Karpas-422 (cell line): ENCODE measurements around the gene OSCP1. TPM values are rescaled to one million over a fixed set of nuclear protein-coding genes. Genes with fewer than 3 reads are reported as not detected.
"Not testable (repeated sequence)": the region's sequence is repeated elsewhere in the genome, so short reads cannot be mapped to it uniquely, and the experiment has no call there.

Source experiments
- DNase-seq: peaks from one replicate; pipeline ENCODE4 v3.0.0-alpha.2; 2015
- H2AFZ ChIP-seq: fragments of 200-600 bp; sonication (generic); 2 replicates; pipeline ENCODE4 v1.6.1; 2014; ENCODE audit warnings: antibody characterized with exemption, low read length, mixed read lengths
- H3K27ac ChIP-seq: fragments of 200-600 bp; sonication (generic); 2 replicates; pipeline ENCODE4 v1.5.1; 2014; ENCODE audit warnings: mild to moderate bottlenecking, low read length, moderate library complexity
- H3K27me3 ChIP-seq: fragments of 200-600 bp; sonication (generic); 2 replicates; pipeline ENCODE4 v1.6.1; 2014; ENCODE audit warnings: low read length, mixed read lengths
- H3K36me3 ChIP-seq: fragments of 200-600 bp; sonication (generic); 2 replicates; pipeline ENCODE4 v1.6.1; 2014; ENCODE audit warnings: low read length, mixed read lengths; ENCODE audit not compliant: insufficient read depth
- H3K4me1 ChIP-seq: fragments of 200-600 bp; sonication (generic); 2 replicates; pipeline ENCODE4 v1.6.1; 2014; ENCODE audit warnings: mild to moderate bottlenecking, low read length, mixed read lengths
- H3K4me2 ChIP-seq: fragments of 200-600 bp; sonication (generic); 2 replicates; pipeline ENCODE4 v1.6.1; 2014; ENCODE audit warnings: low read length, low read depth, mild to moderate bottlenecking; ENCODE audit not compliant: poor library complexity, severe bottlenecking
- H3K4me3 ChIP-seq: fragments of 200-600 bp; sonication (generic); 2 replicates; pipeline ENCODE4 v1.5.1; 2014; ENCODE audit warnings: mild to moderate bottlenecking, antibody characterized with exemption, low read length, mixed read lengths
- H3K79me2 ChIP-seq: fragments of 200-600 bp; sonication (generic); 2 replicates; pipeline ENCODE4 v1.6.1; 2014; ENCODE audit warnings: mild to moderate bottlenecking, low read length, mixed read lengths
- H3K9ac ChIP-seq: fragments of 200-600 bp; sonication (generic); 2 replicates; pipeline ENCODE4 v1.6.0; 2014; ENCODE audit warnings: low read length
- H3K9me2 ChIP-seq: fragments of 200-600 bp; sonication (generic), shearing (Covaris generic); replicated peaks from 2 replicates; pipeline ENCODE4 v1.6.0; 2014; ENCODE audit warnings: mild to moderate bottlenecking, low read length, moderate library complexity; ENCODE audit not compliant: insufficient read depth
- H3K9me3 ChIP-seq: fragments of 300-700, 200-600 bp; sonication (generic); 2 replicates; pipeline ENCODE4 v1.6.1; 2014; ENCODE audit warnings: low read length, mixed read lengths
- H4K20me1 ChIP-seq: fragments of 200-600 bp; sonication (generic); 2 replicates; pipeline ENCODE4 v1.6.1; 2014; ENCODE audit warnings: mild to moderate bottlenecking, antibody characterized with exemption, low read length, low read depth; ENCODE audit not compliant: insufficient read depth
- total RNA-seq: library from RNA; depleted of rRNA; stranded (reverse); fragments of >200 nt; shearing (Covaris generic); gene quantifications from 2 replicates; pipeline ENCODE4 v1.2.3, GENCODE V29; 2014; ENCODE audit warnings: low replicate concordance; rRNA removed

The OSCP1 gene
- total RNA-seq: 11.8 and 15.0 TPM in 2 replicates

- H2AFZ ChIP-seq: peak within 1 kb of the TSS; percentile 96
- H3K4me3 ChIP-seq: peak within 1 kb of the TSS; percentile 92
These were observed at the start of gene OSCP1 for GRCh38 chr1:36450270-36450918. Gene OSCP1 (minus strand): TSS chr1:36450451. CDS start chr1:36450369, 82 bp downstream.

GRCh38 chr1:36497207-36497606 is 47.0 kb upstream of the OSCP1 start:
- no peak overlapping the region for H3K4me3 ChIP-seq
- no peaks in the 10 kb centered on the region for H4K20me1 ChIP-seq
- no peaks in the 10 kb centered on the region for H3K79me2 ChIP-seq
- H3K27ac ChIP-seq: no peak overlapping the region
- H3K27me3 ChIP-seq: no peaks in the 10 kb centered on the region
- H3K4me1 ChIP-seq: no peaks in the 10 kb centered on the region
- no peaks in the 10 kb centered on the region for H3K9me3 ChIP-seq
- no peak overlapping the region for H3K9ac ChIP-seq
- no peaks in the 10 kb centered on the region for H3K9me2 ChIP-seq
- H3K36me3 ChIP-seq: no peaks in the 10 kb centered on the region
- no peak overlapping the region for H3K4me2 ChIP-seq
- H2AFZ ChIP-seq: no peak overlapping the region
- DNase-seq: no peak

More at GRCh38 chr1:36450270-36450918, at the start of gene OSCP1:
- no peaks in the 10 kb centered on the region for H3K9me3 ChIP-seq
- peaks cover 2% of the 10 kb centered on the region for H3K36me3 ChIP-seq
- no peaks in the 10 kb centered on the region for H4K20me1 ChIP-seq
- DNase-seq: peak; percentile 97
- H3K79me2 ChIP-seq: no peaks in the 10 kb centered on the region
- peak within 1 kb of the TSS; percentile 89 for H3K9ac ChIP-seq
- peak within 1 kb of the TSS; percentile 90 for H3K4me2 ChIP-seq
- peaks cover 17% of the 10 kb centered on the region for H3K4me1 ChIP-seq
- no peaks in the 10 kb centered on the region for H3K9me2 ChIP-seq
- H3K27ac ChIP-seq: peak within 1 kb of the TSS; percentile 66
- no peaks in the 10 kb centered on the region for H3K27me3 ChIP-seq

- Histone ChIP-seq H2AFZ (no peak overlapping the region), H3K79me2 (no peaks in the 10 kb centered on the region)
These were observed 44.7 kb upstream of the OSCP1 start for GRCh38 chr1:36494971-36495370.

GRCh38 chr1:36493524-36493923 is 43.3 kb upstream of the OSCP1 start:
- H3K4me2 ChIP-seq: no peak overlapping the region
- no peak overlapping the region for H3K4me3 ChIP-seq
- no peaks in the 10 kb centered on the region for H3K79me2 ChIP-seq
- H2AFZ ChIP-seq: no peak overlapping the region
- H4K20me1 ChIP-seq: no peaks in the 10 kb centered on the region
- DNase-seq: no peak
- peaks cover 14% of the 10 kb centered on the region for H3K4me1 ChIP-seq
- no peaks in the 10 kb centered on the region for H3K9me2 ChIP-seq
- H3K9me3 ChIP-seq: no peaks in the 10 kb centered on the region
- no peak overlapping the region for H3K9ac ChIP-seq
- no peaks in the 10 kb centered on the region for H3K27me3 ChIP-seq
- no peaks in the 10 kb centered on the region for H3K36me3 ChIP-seq
- H3K27ac ChIP-seq: no peak overlapping the region

More at GRCh38 chr1:36494971-36495370, 44.7 kb upstream of the OSCP1 start:
- Histone ChIP-seq H3K4me3 (no peak overlapping the region), H3K36me3 (no peaks in the 10 kb centered on the region), H3K9me3 (no peaks in the 10 kb centered on the region), H4K20me1 (no peaks in the 10 kb centered on the region), H3K27me3 (no peaks in the 10 kb centered on the region), H3K27ac (no peak overlapping the region), H3K4me1 (peaks cover 2% of the 10 kb centered on the region), H3K9me2 (no peaks in the 10 kb centered on the region), H3K4me2 (no peak overlapping the region), H3K9ac (no peak overlapping the region)
- DNase-seq: no peak

GRCh38 chr1:36492491-36492890 is 42.2 kb upstream of the OSCP1 start:
- Histone ChIP-seq H2AFZ (no peak overlapping the region), H3K27ac (no peak overlapping the region), H3K9me3 (no peaks in the 10 kb centered on the region), H3K4me3 (no peak overlapping the region), H3K9me2 (no peaks in the 10 kb centered on the region), H3K4me2 (no peak overlapping the region), H3K4me1 (peaks cover 18% of the 10 kb centered on the region), H4K20me1 (no peaks in the 10 kb centered on the region), H3K36me3 (no peaks in the 10 kb centered on the region), H3K9ac (no peak overlapping the region), H3K79me2 (no peaks in the 10 kb centered on the region), H3K27me3 (no peaks in the 10 kb centered on the region)
- DNase-seq: no peak

GRCh38 chr1:36489258-36490051 is 39.2 kb upstream of the OSCP1 start:
- H3K4me2 ChIP-seq, H2AFZ ChIP-seq, H3K79me2 ChIP-seq, H3K27ac ChIP-seq, H4K20me1 ChIP-seq, H3K27me3 ChIP-seq, H3K36me3 ChIP-seq, DNase-seq, H3K9ac ChIP-seq, H3K9me2 ChIP-seq, H3K4me3 ChIP-seq, H3K9me3 ChIP-seq: not testable (repeated sequence)
- peaks cover 34% of the 10 kb centered on the region for H3K4me1 ChIP-seq

- H3K4me3 ChIP-seq: no peak overlapping the region
- no peaks in the 10 kb centered on the region for H3K36me3 ChIP-seq
- peaks cover 34% of the 10 kb centered on the region for H3K4me1 ChIP-seq
- no peak for DNase-seq
- H3K9me2 ChIP-seq: no peaks in the 10 kb centered on the region
- no peaks in the 10 kb centered on the region for H3K27me3 ChIP-seq
- no peak overlapping the region for H3K9ac ChIP-seq
- no peaks in the 10 kb centered on the region for H4K20me1 ChIP-seq
- H2AFZ ChIP-seq: no peak overlapping the region
- no peaks in the 10 kb centered on the region for H3K79me2 ChIP-seq
- no peaks in the 10 kb centered on the region for H3K9me3 ChIP-seq
- no peak overlapping the region for H3K4me2 ChIP-seq
- no peak overlapping the region for H3K27ac ChIP-seq
These were observed 37.7 kb upstream of the OSCP1 start for GRCh38 chr1:36487906-36488305.

- H3K9me3 ChIP-seq, H3K27me3 ChIP-seq, H4K20me1 ChIP-seq, H3K27ac ChIP-seq, H3K79me2 ChIP-seq, H3K9me2 ChIP-seq, H2AFZ ChIP-seq, H3K4me3 ChIP-seq, DNase-seq, H3K9ac ChIP-seq, H3K36me3 ChIP-seq: not testable (repeated sequence)
- Histone ChIP-seq H3K4me2 (peak overlapping the region; percentile 40), H3K4me1 (peaks cover 34% of the 10 kb centered on the region)
These were observed 37.1 kb upstream of the OSCP1 start for GRCh38 chr1:36487336-36487725.
